Parathyroid adenoma (tissue), 2 donors: ENCODE data around the gene TPD52L2.

Experiments
- H2AFZ ChIP-seq: fragments of 300-600 bp; sonication (generic); one replicate; pipeline ENCODE4 v1.7.0; 2017; ENCODE audit warnings: antibody characterized with exemption, mild to moderate bottlenecking
- H3K27ac ChIP-seq: fragments of 300-600 bp; sonication (generic); one replicate; pipeline ENCODE4 v1.7.0; 2017
- H3K27me3 ChIP-seq: fragments of 300-600 bp; sonication (generic); one replicate; pipeline ENCODE4 v1.7.0; 2017; ENCODE audit warnings: low read length; ENCODE audit not compliant: control insufficient read depth, insufficient read depth
- H3K36me3 ChIP-seq: fragments of 300-600 bp; sonication (generic); one replicate; pipeline ENCODE4 v1.7.0; 2017; ENCODE audit warnings: low read length; ENCODE audit not compliant: control insufficient read depth, insufficient read depth
- H3K4me1 ChIP-seq: fragments of 300-600 bp; sonication (generic); one replicate; pipeline ENCODE4 v1.7.0; 2017; ENCODE audit warnings: control low read depth
- H3K4me2 ChIP-seq: fragments of 300-600 bp; sonication (generic); one replicate; pipeline ENCODE4 v1.7.0; 2017; ENCODE audit warnings: low read length
- H3K4me3 ChIP-seq: fragments of 300-600 bp; sonication (generic); one replicate; pipeline ENCODE4 v1.7.0; 2017; ENCODE audit warnings: low read depth, low read length
- H3K79me2 ChIP-seq: fragments of 300-600 bp; sonication (generic); one replicate; pipeline ENCODE4 v1.7.0; 2017; ENCODE audit warnings: control low read depth
- H3K9ac ChIP-seq: fragments of 300-600 bp; sonication (generic); one replicate; pipeline ENCODE4 v1.7.0; 2017; ENCODE audit warnings: mild to moderate bottlenecking
- H3K9me3 ChIP-seq: fragments of 300-600 bp; sonication (generic); one replicate; pipeline ENCODE4 v1.7.0; 2017; ENCODE audit warnings: low read length; ENCODE audit not compliant: control insufficient read depth
- TF ChIP-seq, protein P1 (sequence below): fragments of 300-600 bp; sonication (generic); IDR thresholded peaks from one replicate; pipeline ENCODE4 v1.7.0; 2017; ENCODE audit warnings: antibody characterized with exemption, mild to moderate bottlenecking
- donor health status: primary hyperparathyroidism.

The TPD52L2 gene

DNA sequence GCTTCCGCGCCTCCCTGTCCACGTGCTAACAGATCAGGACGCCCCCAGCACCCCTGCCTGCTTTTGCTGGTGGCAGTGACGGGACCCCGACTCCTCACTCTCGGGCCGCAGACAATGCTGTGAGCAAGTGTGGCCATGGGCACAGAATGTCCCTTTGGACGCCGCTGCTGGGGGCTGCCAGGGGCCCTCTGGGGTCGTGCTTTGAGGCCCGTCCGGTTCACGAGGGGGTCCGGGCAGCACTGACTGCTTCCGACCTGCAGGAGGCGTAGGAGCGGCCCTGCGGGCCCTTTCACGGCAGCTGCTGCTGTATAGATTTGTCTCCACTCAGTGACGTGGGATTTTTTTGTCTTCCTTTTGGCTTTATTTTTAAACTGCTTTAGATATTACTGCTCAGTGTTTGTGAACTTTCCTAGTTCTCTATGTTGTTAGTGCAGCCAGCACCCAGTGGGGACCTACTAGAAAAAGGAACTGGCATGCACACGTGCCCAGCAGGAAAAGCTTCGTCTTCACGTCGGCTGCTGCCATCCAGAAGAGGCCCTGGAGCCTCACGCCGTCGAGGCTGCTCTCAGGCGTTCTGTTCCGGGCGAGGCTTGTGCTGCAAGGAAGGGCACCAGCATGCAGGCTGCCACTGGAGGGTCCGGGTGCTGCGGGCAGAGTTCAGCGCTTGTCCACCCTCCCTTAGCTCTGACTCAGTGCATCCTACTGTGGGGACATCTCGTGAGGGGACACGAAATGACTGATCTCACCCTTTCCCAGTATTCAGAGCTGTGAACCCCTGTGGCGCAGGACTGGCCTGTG lies 69.4 kb downstream of the TPD52L2 start:
- H3K9ac ChIP-seq: no peak overlapping the region
- H3K9me3 ChIP-seq: no peaks in the 10 kb centered on the region
- no peak overlapping the region for H3K4me2 ChIP-seq
- TF ChIP-seq, protein P1, sequence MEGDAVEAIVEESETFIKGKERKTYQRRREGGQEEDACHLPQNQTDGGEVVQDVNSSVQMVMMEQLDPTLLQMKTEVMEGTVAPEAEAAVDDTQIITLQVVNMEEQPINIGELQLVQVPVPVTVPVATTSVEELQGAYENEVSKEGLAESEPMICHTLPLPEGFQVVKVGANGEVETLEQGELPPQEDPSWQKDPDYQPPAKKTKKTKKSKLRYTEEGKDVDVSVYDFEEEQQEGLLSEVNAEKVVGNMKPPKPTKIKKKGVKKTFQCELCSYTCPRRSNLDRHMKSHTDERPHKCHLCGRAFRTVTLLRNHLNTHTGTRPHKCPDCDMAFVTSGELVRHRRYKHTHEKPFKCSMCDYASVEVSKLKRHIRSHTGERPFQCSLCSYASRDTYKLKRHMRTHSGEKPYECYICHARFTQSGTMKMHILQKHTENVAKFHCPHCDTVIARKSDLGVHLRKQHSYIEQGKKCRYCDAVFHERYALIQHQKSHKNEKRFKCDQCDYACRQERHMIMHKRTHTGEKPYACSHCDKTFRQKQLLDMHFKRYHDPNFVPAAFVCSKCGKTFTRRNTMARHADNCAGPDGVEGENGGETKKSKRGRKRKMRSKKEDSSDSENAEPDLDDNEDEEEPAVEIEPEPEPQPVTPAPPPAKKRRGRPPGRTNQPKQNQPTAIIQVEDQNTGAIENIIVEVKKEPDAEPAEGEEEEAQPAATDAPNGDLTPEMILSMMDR: no peak
- no peak overlapping the region for H2AFZ ChIP-seq
- H3K4me1 ChIP-seq: no peaks in the 10 kb centered on the region
- no peak overlapping the region for H3K27ac ChIP-seq
- no peaks in the 10 kb centered on the region for H3K36me3 ChIP-seq
- no peak overlapping the region for H3K4me3 ChIP-seq
- peaks cover 38% of the 10 kb centered on the region for H3K79me2 ChIP-seq
- no peaks in the 10 kb centered on the region for H3K27me3 ChIP-seq

DNA sequence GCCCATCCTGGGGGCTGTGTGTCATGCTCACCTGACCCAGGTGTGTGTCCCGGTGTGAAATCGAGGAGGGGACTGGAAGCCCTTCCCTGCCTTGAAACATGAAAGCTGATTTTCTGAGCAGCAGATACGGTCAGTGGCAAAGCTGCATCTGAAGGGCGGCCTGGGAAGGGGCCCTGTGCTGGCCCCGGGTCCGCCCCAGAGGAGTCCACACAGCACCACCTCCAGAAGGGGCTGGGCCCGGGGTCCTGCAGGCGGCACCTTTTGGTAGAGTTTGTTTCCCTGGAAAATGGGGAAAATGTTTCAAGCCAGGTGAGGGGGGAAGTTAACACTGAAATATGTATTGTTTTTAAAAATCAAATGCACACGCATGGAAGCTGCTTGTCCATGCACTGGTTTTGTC lies 70.4 kb downstream of the TPD52L2 start:
- Histone ChIP-seq H3K9me3 (no peaks in the 10 kb centered on the region), H3K9ac (no peak overlapping the region), H3K36me3 (no peaks in the 10 kb centered on the region), H3K79me2 (peaks cover 39% of the 10 kb centered on the region), H3K27me3 (no peaks in the 10 kb centered on the region), H3K4me2 (no peak overlapping the region), H3K4me1 (no peaks in the 10 kb centered on the region), H3K27ac (no peak overlapping the region), H2AFZ (no peak overlapping the region), H3K4me3 (no peak overlapping the region)
- TF ChIP-seq, protein P1: no peak

DNA sequence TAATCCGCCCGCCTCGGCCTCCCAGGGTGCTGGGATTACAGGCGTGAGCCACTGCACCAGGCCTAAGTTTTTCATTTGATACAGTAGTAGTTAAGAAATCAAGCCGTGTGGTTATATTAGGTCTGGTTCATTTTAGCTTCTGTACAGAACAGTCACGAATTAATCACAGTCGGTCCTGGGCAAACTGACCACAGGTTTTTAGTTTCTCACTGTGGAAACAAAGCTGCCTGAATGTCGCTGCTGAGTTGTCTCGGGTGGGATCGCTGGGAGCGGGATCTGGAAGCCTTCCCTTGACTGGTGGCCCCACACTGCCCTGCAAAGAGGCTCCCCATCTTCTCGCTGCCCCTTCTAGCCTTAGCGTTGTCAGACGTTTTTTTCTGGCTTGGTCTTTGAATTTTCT lies 72.5 kb downstream of the TPD52L2 start:
- TF ChIP-seq, protein P1: no peak
- Histone ChIP-seq H3K9ac (no peak overlapping the region), H3K36me3 (no peaks in the 10 kb centered on the region), H3K27me3 (no peaks in the 10 kb centered on the region), H3K79me2 (peaks cover 29% of the 10 kb centered on the region), H3K4me1 (no peaks in the 10 kb centered on the region), H3K4me2 (no peak overlapping the region), H3K27ac (no peak overlapping the region), H3K4me3 (no peak overlapping the region), H3K9me3 (no peaks in the 10 kb centered on the region), H2AFZ (no peak overlapping the region)

DNA sequence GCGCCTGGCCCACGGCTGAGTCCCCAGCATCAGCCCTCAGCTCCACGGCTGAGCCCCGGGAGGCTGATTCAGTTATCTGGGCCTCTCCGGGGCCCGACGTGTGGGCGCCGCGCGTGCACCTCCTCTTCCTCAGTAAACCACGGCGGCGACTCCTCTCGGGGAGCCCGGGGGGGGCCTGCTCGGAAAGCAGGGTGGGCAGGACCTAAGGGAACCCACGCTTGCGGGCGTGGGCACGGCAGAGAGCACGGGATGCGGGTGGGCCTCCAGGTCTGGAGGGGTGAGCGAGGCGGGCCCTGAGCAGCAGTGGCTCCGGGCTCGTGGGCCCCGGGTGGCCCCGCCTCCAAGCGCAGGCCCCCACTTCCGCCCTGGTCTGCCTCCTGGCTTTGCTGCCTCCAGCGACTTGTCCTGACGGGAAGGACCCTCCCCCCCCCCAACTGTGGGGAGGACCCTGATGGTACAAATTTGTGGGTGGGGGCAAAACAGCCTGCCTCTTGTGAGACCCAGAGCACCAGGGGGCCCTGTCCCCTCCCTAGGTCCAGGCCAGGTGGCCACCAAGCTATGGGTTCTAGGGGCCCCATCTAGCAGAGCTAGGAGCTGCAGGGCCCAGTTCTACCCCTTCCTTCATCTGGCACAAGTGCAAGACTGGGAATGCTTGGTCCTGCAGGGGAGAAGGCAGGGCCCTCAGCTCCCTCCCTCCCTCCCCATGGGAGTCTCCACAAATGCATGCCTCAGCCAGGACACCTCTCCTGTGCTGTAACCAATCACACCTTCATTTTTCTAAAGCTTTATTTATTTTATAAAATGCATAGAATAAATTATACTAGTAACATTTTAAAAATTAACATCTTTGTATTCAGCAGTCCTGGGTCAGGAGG lies 74.2 kb downstream of the TPD52L2 start:
- Histone ChIP-seq H3K9me3 (no peaks in the 10 kb centered on the region), H3K27me3 (no peaks in the 10 kb centered on the region), H3K27ac (no peak overlapping the region), H3K9ac (no peak overlapping the region), H3K4me2 (no peak overlapping the region), H3K4me1 (no peaks in the 10 kb centered on the region), H3K36me3 (no peaks in the 10 kb centered on the region), H3K4me3 (no peak overlapping the region), H3K79me2 (peaks cover 25% of the 10 kb centered on the region), H2AFZ (no peak overlapping the region)
- TF ChIP-seq, protein P1: no peak
